Left ventricle myocardium inferior (tissue), 1 donor: ENCODE data around the gene CCDC184. TPM values are rescaled to one million over a fixed set of nuclear protein-coding genes. Genes with fewer than 3 reads are reported as not detected.
A peak's percentile ranks its signal among the peaks of the same experiment; 100 is the strongest.

Experiments
- DNase-seq: peaks from one replicate; pipeline ENCODE4 v3.0.0-alpha.2; 2020
- H3K27ac ChIP-seq: fragments of 200-600 bp; replicated peaks from 2 replicates; pipeline ENCODE4 v1.8.0; 2021
- H3K27me3 ChIP-seq: fragments of 200-600 bp; 2 replicates; pipeline ENCODE4 v1.8.0; 2021; ENCODE audit warnings: low read depth
- H3K36me3 ChIP-seq: fragments of 200-600 bp; 2 replicates; pipeline ENCODE4 v1.8.0; 2021
- H3K4me1 ChIP-seq: fragments of 200-600 bp; 2 replicates; pipeline ENCODE4 v1.8.0; 2021
- H3K4me3 ChIP-seq: fragments of 200-600 bp; 2 replicates; pipeline ENCODE4 v1.8.0; 2021; ENCODE audit warnings: mild to moderate bottlenecking, moderate library complexity
- H3K9me3 ChIP-seq: fragments of 200-600 bp; replicated peaks from 2 replicates; pipeline ENCODE4 v1.8.0; 2021
- CTCF ChIP-seq: fragments of 200-600 bp; IDR thresholded peaks from 2 replicates; pipeline ENCODE4 v1.8.0; 2021; ENCODE audit warnings: antibody characterized with exemption, mild to moderate bottlenecking, borderline replicate concordance
- intact Hi-C: fragments of 100-400 bp; cut with micrococcal nuclease; formaldehyde crosslinking; loops from one replicate; pipeline ENCODE4 v1.11.0; 2022
- long read RNA-seq: library from polyadenylated mRNA; unstranded; transcript quantifications from one replicate; pipeline ENCODE4 v2.0.0, GENCODE V29; 2021
- total RNA-seq: library from RNA; stranded (reverse); fragmentation: NEBNext Ultra II Directional; extraction: Animal tissue kit (Norgen Biotek cat#: 25700); gene quantifications from one replicate; pipeline ENCODE4 v1.2.1, GENCODE V29; 2021
- donor health status: DM: no; HTN: yes; CAD: no; lungs with severe emphysema.

Gene CCDC184
- total RNA-seq = 1.0 TPM
- long read RNA-seq, partial matches to known transcripts = 0 of 1 reads
- long read RNA-seq, other reads (novel, unspliced or antisense) = 0 of 1 reads

GRCh38 chr12:48183091-48183875 lies at the start of gene CCDC184:
Gene CCDC184, plus strand, starts transcription at chr12:48183644. Its CDS starts 479 bp downstream, at chr12:48184123.
- Histone ChIP-seq H3K9me3 (no peaks in the 10 kb centered on the region), H3K4me1 (peaks cover 25% of the 10 kb centered on the region), H3K4me3 (peak within 1 kb of the TSS; percentile 82), H3K27ac (peak within 1 kb of the TSS; percentile 74), H3K36me3 (no peaks in the 10 kb centered on the region), H3K27me3 (peaks cover 76% of the 10 kb centered on the region)
- DNase-seq = peak; percentile 59
- intact Hi-C loops = no loop called here
- peak; percentile 50 for TF ChIP-seq CTCF

- Histone ChIP-seq H3K27me3 (no peaks in the 10 kb centered on the region), H3K9me3 (no peaks in the 10 kb centered on the region), H3K4me3 (no peak overlapping the region), H3K4me1 (peaks cover 67% of the 10 kb centered on the region), H3K27ac (no peak overlapping the region), H3K36me3 (peaks cover 98% of the 10 kb centered on the region)
- DNase-seq = no peak
- no peak for TF ChIP-seq CTCF
- intact Hi-C loops = no loop called here
These were observed 48.4 kb upstream of the CCDC184 start for GRCh38 chr12:48135027-48135426.

GRCh38 chr12:48142818-48143674 lies 40.4 kb upstream of the CCDC184 start:
- H3K36me3 ChIP-seq = peaks cover 99% of the 10 kb centered on the region
- H3K27ac ChIP-seq = peak overlapping the region; percentile 10
- no peaks in the 10 kb centered on the region for H3K9me3 ChIP-seq
- no peak for TF ChIP-seq CTCF
- intact Hi-C loops = no loop called here
- H3K27me3 ChIP-seq = no peaks in the 10 kb centered on the region
- H3K4me1 ChIP-seq = peaks cover 93% of the 10 kb centered on the region
- no peak overlapping the region for H3K4me3 ChIP-seq
- DNase-seq = no peak

- TF ChIP-seq CTCF = no peak
- intact Hi-C loops = no loop called here
- peaks cover 94% of the 10 kb centered on the region for H3K4me1 ChIP-seq
- H3K27me3 ChIP-seq = no peaks in the 10 kb centered on the region
- no peak overlapping the region for H3K4me3 ChIP-seq
- no peak for DNase-seq
- H3K27ac ChIP-seq = peak overlapping the region; percentile 81
- H3K36me3 ChIP-seq = peaks cover 98% of the 10 kb centered on the region
- H3K9me3 ChIP-seq = no peaks in the 10 kb centered on the region
These were observed 39.5 kb upstream of the CCDC184 start for GRCh38 chr12:48143898-48144297.

GRCh38 chr12:48145981-48146380 lies 37.5 kb upstream of the CCDC184 start:
- intact Hi-C loops = no loop called here
- H3K27ac ChIP-seq = peak overlapping the region; percentile 81

More at GRCh38 chr12:48145981-48146380, 37.5 kb upstream of the CCDC184 start:
- no peak for DNase-seq
- no peaks in the 10 kb centered on the region for H3K9me3 ChIP-seq
- H3K4me3 ChIP-seq = no peak overlapping the region
- peaks cover 98% of the 10 kb centered on the region for H3K36me3 ChIP-seq
- H3K4me1 ChIP-seq = peaks cover 91% of the 10 kb centered on the region
- no peaks in the 10 kb centered on the region for H3K27me3 ChIP-seq
- TF ChIP-seq CTCF = no peak
